Peyer's patch (tissue), 4 donors: Measurements from ENCODE around the gene ZNF79. TPM values are rescaled to one million over a fixed set of nuclear protein-coding genes. Genes with fewer than 3 reads are reported as not detected.
A peak's percentile ranks its signal among the peaks of the same experiment; 100 is the strongest.

ENCODE experiments used
- DNase-seq, 3 donors: peaks; one replicate each; pipeline ENCODE4 v3.0.0-alpha.2; 2017 to 2019
- H3K27ac ChIP-seq, 4 donors: fragments of 200-600 bp; sonication (generic); one replicate each; pipeline ENCODE4 v1.5.1; 2016 to 2019
- H3K27me3 ChIP-seq, 2 donors: fragments of 200-600 bp; sonication (generic); one replicate each; pipeline ENCODE4 v1.5.1; 2019
- H3K36me3 ChIP-seq, 3 donors: fragments of 200-600 bp; sonication (generic); one replicate each; pipeline ENCODE4 v1.5.1; 2016 to 2019
- H3K4me1 ChIP-seq, 4 donors: fragments of 200-600 bp; sonication (generic); one replicate each; pipeline ENCODE4 v1.5.1; 2016 to 2019
- H3K4me3 ChIP-seq, 4 donors: fragments of 200-600 bp; sonication (generic); 1 replicate in 3 of 4; 2 replicates in 1 of 4; pipeline ENCODE4 v1.5.1; 2016 to 2019; ENCODE audit warnings: mild to moderate bottlenecking in 1 of 4
- H3K9me3 ChIP-seq, 4 donors: fragments of 200-600 bp; sonication (generic); one replicate each; pipeline ENCODE4 v1.5.1; 2016 to 2019; ENCODE audit warnings: mild to moderate bottlenecking in 1 of 4
- POLR2A ChIP-seq, 2 donors: fragments of 450-650 bp; IDR thresholded peaks; one replicate each; pipeline ENCODE4 v1.5.1; 2017; ENCODE audit warnings: antibody characterized with exemption in 2 of 2, mild to moderate bottlenecking in 2 of 2, moderate library complexity in 2 of 2
- total RNA-seq, 4 donors: library from RNA; depleted of rRNA; stranded (reverse); fragments of >200 nt; gene quantifications; one replicate each; pipeline ENCODE4 v1.1.0, GENCODE V29; 2016
- TF ChIP-seq, protein P1 (sequence below), 6 experiments: fragments of 450-650 bp in 4 of 6; fragments of 200-600 bp in 2 of 6; sonication (generic) in 1 of 6; IDR thresholded peaks; one replicate each; pipeline ENCODE4 v1.5.1; 2017 to 2019; ENCODE audit warnings: antibody characterized with exemption in 6 of 6, mild to moderate bottlenecking in 3 of 6, moderate library complexity in 1 of 6

The ZNF79 gene
- total RNA-seq, 4 donors from 2014 or later: 12.7 to 47.9 (median 14.4) TPM

DNA sequence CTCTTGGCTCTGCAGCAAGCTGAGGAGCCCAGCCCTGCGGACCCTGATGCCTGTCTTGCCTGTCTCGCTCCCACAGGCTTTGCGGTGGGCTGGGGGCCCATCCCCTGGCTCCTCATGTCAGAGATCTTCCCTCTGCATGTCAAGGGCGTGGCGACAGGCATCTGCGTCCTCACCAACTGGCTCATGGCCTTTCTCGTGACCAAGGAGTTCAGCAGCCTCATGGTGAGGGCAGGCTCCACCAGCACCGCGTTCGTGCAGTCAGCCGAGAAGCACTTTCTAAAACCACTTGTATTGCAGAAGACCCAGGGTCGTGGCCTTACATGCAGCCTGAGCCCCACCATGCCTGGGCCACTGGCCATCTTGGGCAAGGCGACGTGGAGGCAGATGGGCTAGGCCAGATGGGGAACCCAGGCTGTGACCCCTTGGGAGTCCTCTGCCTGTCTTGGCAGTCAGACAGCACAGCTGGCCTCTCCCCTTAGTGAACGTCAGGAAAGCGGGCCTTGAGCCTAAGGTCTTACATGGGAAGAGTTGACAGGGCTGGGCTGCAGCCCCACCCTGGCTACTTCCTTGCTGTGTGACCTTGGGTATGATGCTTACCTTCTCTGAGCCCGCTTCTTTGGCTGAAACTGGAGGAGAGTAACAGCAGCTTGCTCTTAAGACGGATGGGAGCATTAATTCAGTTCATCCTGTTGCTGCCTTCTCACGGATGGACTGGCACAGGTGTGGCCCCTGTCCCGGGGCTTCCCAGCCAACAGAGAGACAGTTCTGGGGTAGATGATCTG, 18.6 kb upstream of the ZNF79 start:
- H3K9me3 ChIP-seq: no peaks in the 10 kb centered on the region
- TF ChIP-seq, protein P1, sequence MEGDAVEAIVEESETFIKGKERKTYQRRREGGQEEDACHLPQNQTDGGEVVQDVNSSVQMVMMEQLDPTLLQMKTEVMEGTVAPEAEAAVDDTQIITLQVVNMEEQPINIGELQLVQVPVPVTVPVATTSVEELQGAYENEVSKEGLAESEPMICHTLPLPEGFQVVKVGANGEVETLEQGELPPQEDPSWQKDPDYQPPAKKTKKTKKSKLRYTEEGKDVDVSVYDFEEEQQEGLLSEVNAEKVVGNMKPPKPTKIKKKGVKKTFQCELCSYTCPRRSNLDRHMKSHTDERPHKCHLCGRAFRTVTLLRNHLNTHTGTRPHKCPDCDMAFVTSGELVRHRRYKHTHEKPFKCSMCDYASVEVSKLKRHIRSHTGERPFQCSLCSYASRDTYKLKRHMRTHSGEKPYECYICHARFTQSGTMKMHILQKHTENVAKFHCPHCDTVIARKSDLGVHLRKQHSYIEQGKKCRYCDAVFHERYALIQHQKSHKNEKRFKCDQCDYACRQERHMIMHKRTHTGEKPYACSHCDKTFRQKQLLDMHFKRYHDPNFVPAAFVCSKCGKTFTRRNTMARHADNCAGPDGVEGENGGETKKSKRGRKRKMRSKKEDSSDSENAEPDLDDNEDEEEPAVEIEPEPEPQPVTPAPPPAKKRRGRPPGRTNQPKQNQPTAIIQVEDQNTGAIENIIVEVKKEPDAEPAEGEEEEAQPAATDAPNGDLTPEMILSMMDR (IDR thresholded peaks at IDR 0.05): no peak
- TF ChIP-seq POLR2A (IDR thresholded peaks at IDR 0.05): no peak
- no peaks in the 10 kb centered on the region for H3K27me3 ChIP-seq
- H3K4me1 ChIP-seq: no peaks in the 10 kb centered on the region
- DNase-seq: no peak
- peaks cover 0 to 40% (median 0%) of the 10 kb centered on the region in 3 donors for H3K36me3 ChIP-seq
- no peak overlapping the region for H3K27ac ChIP-seq
- no peak overlapping the region for H3K4me3 ChIP-seq

DNA sequence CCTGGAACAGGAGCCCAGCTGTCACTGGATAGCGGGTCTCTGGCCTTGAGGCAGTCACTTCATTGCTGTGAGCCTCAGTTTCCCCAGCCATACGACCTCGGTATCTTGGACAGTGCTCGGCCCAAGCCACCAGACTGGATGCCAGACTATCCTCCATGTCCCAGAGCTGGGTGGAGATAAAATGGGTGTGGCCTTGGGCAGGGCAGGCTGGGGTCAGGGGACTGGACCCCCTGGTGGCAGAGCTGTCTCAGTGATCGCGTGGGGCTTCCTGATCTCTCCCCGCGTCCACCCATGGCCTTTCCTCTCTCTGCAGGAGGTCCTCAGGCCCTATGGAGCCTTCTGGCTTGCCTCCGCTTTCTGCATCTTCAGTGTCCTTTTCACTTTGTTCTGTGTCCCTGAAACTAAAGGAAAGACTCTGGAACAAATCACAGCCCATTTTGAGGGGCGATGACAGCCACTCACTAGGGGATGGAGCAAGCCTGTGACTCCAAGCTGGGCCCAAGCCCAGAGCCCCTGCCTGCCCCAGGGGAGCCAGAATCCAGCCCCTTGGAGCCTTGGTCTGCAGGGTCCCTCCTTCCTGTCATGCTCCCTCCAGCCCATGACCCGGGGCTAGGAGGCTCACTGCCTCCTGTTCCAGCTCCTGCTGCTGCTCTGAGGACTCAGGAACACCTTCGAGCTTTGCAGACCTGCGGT, 17.2 kb upstream of the ZNF79 start:
- peaks cover 0 to 36% (median 0%) of the 10 kb centered on the region in 3 donors for H3K36me3 ChIP-seq
- TF ChIP-seq POLR2A (IDR thresholded peaks at IDR 0.05): no peak
- TF ChIP-seq, protein P1 (IDR thresholded peaks at IDR 0.05): no peak
- no peaks in the 10 kb centered on the region for H3K9me3 ChIP-seq
- H3K27ac ChIP-seq: no peak overlapping the region
- H3K4me3 ChIP-seq: no peak overlapping the region
- H3K4me1 ChIP-seq: no peaks in the 10 kb centered on the region
- no peaks in the 10 kb centered on the region for H3K27me3 ChIP-seq
- no peak for DNase-seq

- no peaks in the 10 kb centered on the region for H3K27me3 ChIP-seq
- TF ChIP-seq POLR2A (IDR thresholded peaks at IDR 0.05): no peak
- TF ChIP-seq, protein P1 (IDR thresholded peaks at IDR 0.05): no peak
- H3K4me3 ChIP-seq: no peak overlapping the region
- no peaks in the 10 kb centered on the region for H3K9me3 ChIP-seq
- peaks cover 0 to 36% (median 0%) of the 10 kb centered on the region in 3 donors for H3K36me3 ChIP-seq
- no peak overlapping the region for H3K27ac ChIP-seq
- no peak for DNase-seq
- H3K4me1 ChIP-seq: no peaks in the 10 kb centered on the region
Observed at GRCh38 chr9:127407492-127407843, 16.7 kb upstream of the ZNF79 start.

DNA sequence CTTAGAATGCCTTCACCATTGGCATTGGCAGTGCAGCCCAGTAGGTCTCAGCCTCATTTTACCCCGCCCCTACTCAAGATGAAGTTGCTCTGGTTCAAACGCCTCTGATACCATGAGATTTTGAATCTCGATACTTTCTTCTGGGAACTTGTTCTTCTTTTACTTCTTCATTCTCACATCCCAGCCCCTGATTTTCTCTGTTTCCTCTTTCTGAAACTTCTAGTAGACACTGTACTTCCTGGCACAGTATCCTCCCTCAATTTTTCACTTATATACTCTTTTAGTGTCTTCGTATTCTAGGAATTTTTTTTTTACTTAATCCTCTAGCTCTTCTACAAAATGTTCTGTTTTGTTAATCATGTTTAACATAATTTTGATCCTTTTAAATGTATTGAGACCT, 13.1 kb upstream of the ZNF79 start:
- H3K9me3 ChIP-seq: no peaks in the 10 kb centered on the region
- peak overlapping the region in 1 of 4 donors; percentile 26 for H3K27ac ChIP-seq
- no peaks in the 10 kb centered on the region for H3K27me3 ChIP-seq
- no peak for DNase-seq
- H3K4me1 ChIP-seq: no peaks in the 10 kb centered on the region
- TF ChIP-seq, protein P1 (IDR thresholded peaks at IDR 0.05): no peak
- TF ChIP-seq POLR2A (IDR thresholded peaks at IDR 0.05): no peak
- H3K36me3 ChIP-seq: peaks cover 0 to 9% (median 0%) of the 10 kb centered on the region in 3 donors
- H3K4me3 ChIP-seq: no peak overlapping the region

- Histone ChIP-seq H3K36me3 (no peaks in the 10 kb centered on the region), H3K27me3 (no peaks in the 10 kb centered on the region), H3K4me3 (no peak overlapping the region), H3K27ac (no peak overlapping the region), H3K9me3 (no peaks in the 10 kb centered on the region), H3K4me1 (no peaks in the 10 kb centered on the region)
- TF ChIP-seq, protein P1 (IDR thresholded peaks at IDR 0.05): no peak
- TF ChIP-seq POLR2A (IDR thresholded peaks at IDR 0.05): no peak
- no peak for DNase-seq
Observed at GRCh38 chr9:127415141-127415540, 9.0 kb upstream of the ZNF79 start.
